Measurements from ENCODE around the gene TM6SF1. TPM values are rescaled to one million over a fixed set of nuclear protein-coding genes. Genes with fewer than 3 reads are reported as not detected.

TM6SF1 gene
- total and polyA plus RNA-seq, 9 of the 15 experiments (the other 6 are each of a cell fraction or from before 2014, with no cell fraction given), result 1.0 to 5.6 (median 3.5) TPM

DNA sequence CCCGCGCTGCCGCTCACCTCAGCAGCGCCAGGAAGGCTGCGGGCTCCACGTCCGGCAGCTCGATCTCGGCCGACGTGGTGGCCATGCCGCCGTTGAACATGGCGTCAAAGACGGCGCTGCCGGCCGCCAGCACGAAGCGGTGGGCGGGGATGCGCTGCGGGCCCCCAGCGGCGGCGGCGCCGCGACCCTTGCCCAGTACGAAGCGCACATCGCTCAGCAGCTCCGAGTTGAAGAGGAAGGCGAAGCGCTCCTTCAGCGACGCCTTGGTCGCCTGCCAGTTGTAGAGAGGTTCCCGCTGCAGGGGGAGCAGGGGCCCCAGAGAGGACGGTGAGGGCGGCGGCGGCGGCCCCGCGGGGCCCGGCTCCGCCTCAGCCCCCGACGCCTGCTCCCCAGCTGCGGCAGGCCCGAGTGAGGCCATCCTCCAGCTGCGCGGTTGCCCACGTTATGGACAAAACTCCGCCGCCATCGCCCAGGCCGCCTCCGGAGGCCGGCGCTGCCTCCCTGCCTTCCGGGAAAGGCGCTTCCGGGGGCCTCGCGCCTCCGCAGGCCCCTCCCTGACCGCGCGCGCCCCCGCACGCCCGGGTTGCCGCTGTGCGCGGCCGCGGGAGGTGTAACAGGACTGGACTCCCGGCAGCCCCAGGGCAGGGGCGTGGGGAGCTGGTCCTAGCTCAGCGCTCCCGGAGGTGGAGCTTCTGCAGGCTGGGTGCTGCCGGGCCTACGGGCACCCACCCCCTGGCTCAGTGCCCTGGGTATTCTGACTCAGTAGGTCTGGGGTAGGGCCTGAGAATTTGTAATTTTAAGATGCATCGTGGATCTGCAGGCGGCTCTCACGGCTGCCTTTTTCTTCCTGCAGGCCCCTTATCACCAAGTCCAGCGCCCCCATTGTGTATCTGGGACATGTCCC, 40.5 kb upstream of the TM6SF1 start, which contains the start of gene BTBD1 (continued):
- TF ChIP-seq ZNF512 (tag; IDR thresholded peaks at IDR 0.05), result no peak
- TF ChIP-seq GATAD2B (IDR thresholded peaks at IDR 0.05; ENCODE audit: borderline replicate concordance), result peak; percentile 77
- TF ChIP-seq ZNF3 (CRISPR knock-in tag; IDR thresholded peaks at IDR 0.05), result no peak
- no peak for TF ChIP-seq STAG1 (CRISPR knock-in tag; IDR thresholded peaks at IDR 0.05; ENCODE audit: borderline replicate concordance)
- TF ChIP-seq SUPT5H (IDR thresholded peaks at IDR 0.05), result peak; percentile 81
- TF ChIP-seq ZBTB17 (CRISPR knock-in tag; IDR thresholded peaks at IDR 0.05), result peak; percentile 64; the same call in 1 of the 2 replicates
- TF ChIP-seq ZFX (CRISPR knock-in tag; IDR thresholded peaks at IDR 0.05), result peak; percentile 93
- no peak for TF ChIP-seq SMARCA4 (IDR thresholded peaks at IDR 0.05)
- TF ChIP-seq ILF3 (IDR thresholded peaks at IDR 0.05; ENCODE audit: borderline replicate concordance), result peak; percentile 85; the same call in 1 of the 2 replicates
- no peak; a peak in 2 of 4 replicates for TF ChIP-seq RAD21 (CRISPR knock-in tag; conservative IDR thresholded peaks at IDR 0.05 in 1 of 2, IDR thresholded peaks at IDR 0.05 in 1 of 2)
- peak; percentile 81 for TF ChIP-seq POLR2H (tag; IDR thresholded peaks at IDR 0.05; ENCODE audit: low read depth)
- no peak for TF ChIP-seq HES1 (IDR thresholded peaks at IDR 0.05; ENCODE audit: low read depth)
- TF ChIP-seq SOX6 (IDR thresholded peaks at IDR 0.05), result peak; percentile 53; the same call in 1 of the 2 replicates
- TF ChIP-seq U2AF1 (optimal IDR thresholded peaks at IDR 0.05; ENCODE audit: low read depth, low read length), result peak; percentile 91
- TF ChIP-seq KAT8 (IDR thresholded peaks at IDR 0.05; ENCODE audit: low read depth), result no peak
- no peak for TF ChIP-seq ZNF274 (IDR thresholded peaks at IDR 0.05; ENCODE audit: borderline replicate concordance, low read depth, low read length)
- TF ChIP-seq, protein P1, sequence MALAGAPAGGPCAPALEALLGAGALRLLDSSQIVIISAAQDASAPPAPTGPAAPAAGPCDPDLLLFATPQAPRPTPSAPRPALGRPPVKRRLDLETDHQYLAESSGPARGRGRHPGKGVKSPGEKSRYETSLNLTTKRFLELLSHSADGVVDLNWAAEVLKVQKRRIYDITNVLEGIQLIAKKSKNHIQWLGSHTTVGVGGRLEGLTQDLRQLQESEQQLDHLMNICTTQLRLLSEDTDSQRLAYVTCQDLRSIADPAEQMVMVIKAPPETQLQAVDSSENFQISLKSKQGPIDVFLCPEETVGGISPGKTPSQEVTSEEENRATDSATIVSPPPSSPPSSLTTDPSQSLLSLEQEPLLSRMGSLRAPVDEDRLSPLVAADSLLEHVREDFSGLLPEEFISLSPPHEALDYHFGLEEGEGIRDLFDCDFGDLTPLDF (CRISPR knock-in tag; IDR thresholded peaks at IDR 0.05), result no peak
- TF ChIP-seq SIN3A (IDR thresholded peaks at IDR 0.05; ENCODE audit: borderline replicate concordance in 2 of 2, control insufficient read depth in 1 of 2, low read depth in 2 of 2, low read length in 2 of 2), result peak; percentile 35 to 51; a peak in 1 of 4 replicates
- TF ChIP-seq ZBTB8A (IDR thresholded peaks at IDR 0.05; ENCODE audit: partially characterized antibody), result no peak
- TF ChIP-seq, protein P2, sequence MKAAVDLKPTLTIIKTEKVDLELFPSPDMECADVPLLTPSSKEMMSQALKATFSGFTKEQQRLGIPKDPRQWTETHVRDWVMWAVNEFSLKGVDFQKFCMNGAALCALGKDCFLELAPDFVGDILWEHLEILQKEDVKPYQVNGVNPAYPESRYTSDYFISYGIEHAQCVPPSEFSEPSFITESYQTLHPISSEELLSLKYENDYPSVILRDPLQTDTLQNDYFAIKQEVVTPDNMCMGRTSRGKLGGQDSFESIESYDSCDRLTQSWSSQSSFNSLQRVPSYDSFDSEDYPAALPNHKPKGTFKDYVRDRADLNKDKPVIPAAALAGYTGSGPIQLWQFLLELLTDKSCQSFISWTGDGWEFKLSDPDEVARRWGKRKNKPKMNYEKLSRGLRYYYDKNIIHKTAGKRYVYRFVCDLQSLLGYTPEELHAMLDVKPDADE (conservative IDR thresholded peaks at IDR 0.05; ENCODE audit: control insufficient read depth, low read depth, low read length), result peak; percentile 61; the same call in 1 of the 2 replicates
- no peak for TF ChIP-seq MTA2 (IDR thresholded peaks at IDR 0.05; ENCODE audit: low read depth)

All from K562 (cell line).